Measurements from ENCODE around the gene LDHD. TPM values are rescaled to one million over a fixed set of nuclear protein-coding genes. Genes with fewer than 3 reads are reported as not detected.

LDHD gene
- total and polyA plus RNA-seq, 8 donors, result 6.9 to 20.3 (median 9.7) TPM

DNA sequence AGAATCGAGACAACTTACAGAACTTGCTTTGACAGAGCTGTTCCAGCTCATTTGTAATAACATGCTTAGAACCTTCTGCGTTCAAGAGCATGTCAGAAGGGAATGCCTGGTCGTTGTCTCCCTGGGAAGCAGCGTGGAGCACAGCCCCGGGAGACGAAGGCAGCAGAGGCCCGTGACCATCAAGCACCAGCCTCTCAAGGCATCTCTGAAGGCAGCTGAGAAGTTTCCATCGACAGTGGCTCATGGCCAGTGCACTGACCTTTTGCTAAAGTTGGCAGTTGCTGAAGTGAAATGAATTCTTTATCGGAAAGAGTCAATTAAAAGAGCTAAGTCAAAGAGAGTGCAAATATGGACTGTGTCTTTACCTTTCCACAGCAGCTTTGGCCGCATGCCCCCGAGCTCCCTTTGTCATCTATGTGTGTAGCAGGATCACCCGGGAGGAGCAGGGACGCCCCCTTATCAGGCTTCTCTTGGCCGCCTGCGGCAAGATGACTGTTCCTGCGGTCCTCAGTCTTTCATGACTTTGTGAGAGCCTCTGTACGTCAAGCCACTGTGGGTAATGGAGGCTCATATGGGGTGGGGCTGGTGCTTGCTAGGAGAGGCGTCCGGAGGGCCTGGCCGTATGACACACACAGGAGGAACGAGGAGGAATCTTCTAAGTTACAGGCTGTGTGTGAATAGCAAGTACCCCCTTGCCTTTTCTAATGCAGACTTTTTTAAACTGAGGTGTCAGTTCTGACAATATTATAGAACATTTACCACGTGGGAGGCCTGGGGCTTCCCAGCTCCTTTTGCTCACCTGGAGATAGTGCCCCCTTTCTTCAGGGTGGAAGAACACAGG is 54.2 kb downstream of the LDHD start:
- intact Hi-C loops (cut with DNase I), result no loop called here
- no peak overlapping the region for H3K4me3 ChIP-seq
- TF ChIP-seq, protein P1, sequence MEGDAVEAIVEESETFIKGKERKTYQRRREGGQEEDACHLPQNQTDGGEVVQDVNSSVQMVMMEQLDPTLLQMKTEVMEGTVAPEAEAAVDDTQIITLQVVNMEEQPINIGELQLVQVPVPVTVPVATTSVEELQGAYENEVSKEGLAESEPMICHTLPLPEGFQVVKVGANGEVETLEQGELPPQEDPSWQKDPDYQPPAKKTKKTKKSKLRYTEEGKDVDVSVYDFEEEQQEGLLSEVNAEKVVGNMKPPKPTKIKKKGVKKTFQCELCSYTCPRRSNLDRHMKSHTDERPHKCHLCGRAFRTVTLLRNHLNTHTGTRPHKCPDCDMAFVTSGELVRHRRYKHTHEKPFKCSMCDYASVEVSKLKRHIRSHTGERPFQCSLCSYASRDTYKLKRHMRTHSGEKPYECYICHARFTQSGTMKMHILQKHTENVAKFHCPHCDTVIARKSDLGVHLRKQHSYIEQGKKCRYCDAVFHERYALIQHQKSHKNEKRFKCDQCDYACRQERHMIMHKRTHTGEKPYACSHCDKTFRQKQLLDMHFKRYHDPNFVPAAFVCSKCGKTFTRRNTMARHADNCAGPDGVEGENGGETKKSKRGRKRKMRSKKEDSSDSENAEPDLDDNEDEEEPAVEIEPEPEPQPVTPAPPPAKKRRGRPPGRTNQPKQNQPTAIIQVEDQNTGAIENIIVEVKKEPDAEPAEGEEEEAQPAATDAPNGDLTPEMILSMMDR (IDR thresholded peaks at IDR 0.05), result no peak
- no peaks in the 10 kb centered on the region for H3K9me3 ChIP-seq
- H3K27me3 ChIP-seq, result no peaks in the 10 kb centered on the region
- FAIRE-seq (no peak), DNase-seq (peak; percentile 32 to 68 (median 59)), ATAC-seq (peak; percentile 66 to 77 (median 70))
- no peaks in the 10 kb centered on the region for H3K36me3 ChIP-seq
- 48 to 50% methylated on average over 22 of the region's 22 CpGs for WGBS, 2 donors
- H3K27ac ChIP-seq, result no peak overlapping the region
- peaks cover 0 to 5% (median 0%) of the 10 kb centered on the region in 3 donors for H3K4me1 ChIP-seq

Other genes with a start within 250 kb of the LDHD start
- gene WDR59, start 131.7 kb downstream of the LDHD start, total RNA-seq, result 10 to 100 TPM; 23.0 to 43.7 (median 31.9) TPM
- gene WDR59, start 131.7 kb downstream of the LDHD start, polyA plus RNA-seq, result 10 to 100 TPM; 30.0 to 62.3 TPM
- gene ZNRF1, start 117.8 kb downstream of the LDHD start, total RNA-seq, result 10 to 100 TPM in 1 of 6 donors, 1 to 10 TPM in 5; 5.4 to 11.4 (median 8.1) TPM
- gene ZNRF1, start 117.8 kb downstream of the LDHD start, polyA plus RNA-seq, result 1 to 10 TPM; 5.3 to 7.9 TPM
- 1 to 10 TPM; 1.9 to 4.2 (median 3.3) TPM for gene ZFP1, start 31.7 kb upstream of the LDHD start, total RNA-seq
- 1 to 10 TPM; 1.8 to 3.3 TPM for gene ZFP1, start 31.7 kb upstream of the LDHD start, polyA plus RNA-seq
- gene CTRB2, start 90.4 kb upstream of the LDHD start, total RNA-seq, result over 10,000 TPM; 36,685 to 57,899 (median 39,778) TPM
- gene CTRB2, start 90.4 kb upstream of the LDHD start, polyA plus RNA-seq, result over 10,000 TPM; 20,002 to 30,463 TPM
- over 10,000 TPM; 14,339 to 37,242 (median 26,937) TPM for gene CTRB1, start 102.2 kb upstream of the LDHD start, total RNA-seq
- gene CTRB1, start 102.2 kb upstream of the LDHD start, polyA plus RNA-seq, result over 10,000 TPM; 23,150 to 29,718 TPM
- 10 to 100 TPM; 30.1 to 56.9 (median 40.4) TPM for gene BCAR1, start 134.8 kb upstream of the LDHD start, total RNA-seq
- 10 to 100 TPM; 60.1 to 66.7 TPM for gene BCAR1, start 134.8 kb upstream of the LDHD start, polyA plus RNA-seq

Measured in pancreas (tissue), 10 donors.